Measurements from ENCODE around the gene SYCP3. TPM values are rescaled to one million over a fixed set of nuclear protein-coding genes. Genes with fewer than 3 reads are reported as not detected.

Gene SYCP3
- total RNA-seq, 1 donor from 2014 or later: 0.07 TPM

- peaks cover 9% of the 10 kb centered on the region for H3K36me3 Mint-ChIP-seq
These were observed 29.5 kb upstream of the SYCP3 start for GRCh38 chr12:101768781-101769180.

GRCh38 chr12:101767537-101767936 lies 28.3 kb upstream of the SYCP3 start:
- H3K9me3 Mint-ChIP-seq: no peaks in the 10 kb centered on the region
- peaks cover 4% of the 10 kb centered on the region for H3K4me1 Mint-ChIP-seq (ENCODE audit: unreplicated experiment)
- no peak for DNase-seq (ENCODE audit: extremely low spot score, unreplicated experiment)
- H3K27ac Mint-ChIP-seq: no peak overlapping the region
- no peaks in the 10 kb centered on the region for H3K27me3 Mint-ChIP-seq
- no peak for TF ChIP-seq CTCF (conservative IDR thresholded peaks at IDR 0.05)
- H3K4me3 Mint-ChIP-seq: no peak overlapping the region
- H3K36me3 Mint-ChIP-seq: peaks cover 13% of the 10 kb centered on the region

More at GRCh38 chr12:101768781-101769180, 29.5 kb upstream of the SYCP3 start:
- no peak overlapping the region for H3K27ac Mint-ChIP-seq
- H3K27me3 Mint-ChIP-seq: no peaks in the 10 kb centered on the region
- H3K4me1 Mint-ChIP-seq (ENCODE audit: unreplicated experiment): peaks cover 4% of the 10 kb centered on the region
- no peak for DNase-seq (ENCODE audit: extremely low spot score, unreplicated experiment)
- H3K9me3 Mint-ChIP-seq: no peaks in the 10 kb centered on the region
- no peak overlapping the region for H3K4me3 Mint-ChIP-seq
- TF ChIP-seq CTCF (conservative IDR thresholded peaks at IDR 0.05): no peak

GRCh38 chr12:101764051-101764792 lies 25.0 kb upstream of the SYCP3 start:
- TF ChIP-seq CTCF (conservative IDR thresholded peaks at IDR 0.05): no peak
- H3K4me1 Mint-ChIP-seq (ENCODE audit: unreplicated experiment): peaks cover 4% of the 10 kb centered on the region
- peak overlapping the region; percentile 86 for H3K4me3 Mint-ChIP-seq
- peaks cover 17% of the 10 kb centered on the region for H3K36me3 Mint-ChIP-seq
- no peaks in the 10 kb centered on the region for H3K9me3 Mint-ChIP-seq
- no peaks in the 10 kb centered on the region for H3K27me3 Mint-ChIP-seq
- DNase-seq (ENCODE audit: extremely low spot score, unreplicated experiment): no peak
- H3K27ac Mint-ChIP-seq: peak overlapping the region; percentile 96

- TF ChIP-seq CTCF (conservative IDR thresholded peaks at IDR 0.05): no peak
- peaks cover 4% of the 10 kb centered on the region for H3K4me1 Mint-ChIP-seq (ENCODE audit: unreplicated experiment)
- peak overlapping the region; percentile 15 for H3K4me3 Mint-ChIP-seq
- no peaks in the 10 kb centered on the region for H3K9me3 Mint-ChIP-seq
- H3K27ac Mint-ChIP-seq: peak overlapping the region; percentile 96
- H3K27me3 Mint-ChIP-seq: no peaks in the 10 kb centered on the region
- no peak for DNase-seq (ENCODE audit: extremely low spot score, unreplicated experiment)
- peaks cover 19% of the 10 kb centered on the region for H3K36me3 Mint-ChIP-seq
These were observed 24.1 kb upstream of the SYCP3 start for GRCh38 chr12:101763246-101763931.

GRCh38 chr12:101761781-101762180 lies 22.5 kb upstream of the SYCP3 start:
- DNase-seq (ENCODE audit: extremely low spot score, unreplicated experiment): no peak
- Mint-ChIP-seq H3K27me3 (no peaks in the 10 kb centered on the region), H3K27ac (no peak overlapping the region), H3K4me3 (no peak overlapping the region), H3K4me1 (ENCODE audit: unreplicated experiment) (peaks cover 4% of the 10 kb centered on the region), H3K36me3 (peaks cover 20% of the 10 kb centered on the region), H3K9me3 (no peaks in the 10 kb centered on the region)
- TF ChIP-seq CTCF (conservative IDR thresholded peaks at IDR 0.05): no peak
